Left lung (tissue), 10 donors: Measurements from ENCODE around the gene NUB1. TPM values are rescaled to one million over a fixed set of nuclear protein-coding genes. Genes with fewer than 3 reads are reported as not detected.

Experiments used
- ATAC-seq: fragments of 200-7000 bp; cut with Tn5 transposase; one replicate; pipeline ENCODE4 v1.9.1; 2020; ENCODE audit warnings: moderate library complexity
- DNase-seq, 4 donors: peaks; one replicate each; pipeline ENCODE4 v3.0.0-alpha.2; 2013 to 2020
- H3K27ac ChIP-seq, 2 donors: fragments of 200-600 bp; sonication (generic) in 1 of 2; one replicate each; pipeline versions ENCODE4 v1.5.0 to v1.8.0; 2020 to 2021
- H3K27me3 ChIP-seq, 2 donors: fragments of 200-600 bp; sonication (generic) in 1 of 2; one replicate each; pipeline versions ENCODE4 v1.5.0 to v1.8.0; 2020 to 2021
- H3K36me3 ChIP-seq, 2 donors: fragments of 200-600 bp; sonication (generic) in 1 of 2; one replicate each; pipeline versions ENCODE4 v1.5.0 to v1.8.0; 2020 to 2021
- H3K4me1 ChIP-seq, 2 donors: fragments of 200-600 bp; one replicate each; pipeline ENCODE4 v1.8.0; 2021
- H3K4me3 ChIP-seq, 2 donors: fragments of 200-600 bp; sonication (generic) in 1 of 2; one replicate each; pipeline versions ENCODE4 v1.5.0 to v1.8.0; 2020 to 2021; ENCODE audit warnings: mild to moderate bottlenecking in 1 of 2
- H3K9me3 ChIP-seq, 2 donors: fragments of 200-600 bp; sonication (generic) in 1 of 2; one replicate each; pipeline versions ENCODE4 v1.5.0 to v1.8.0; 2020 to 2021
- intact Hi-C, 2 donors: fragments of 100-400 bp; cut with DNase I; formaldehyde crosslinking; loops; one replicate each; pipeline versions ENCODE4 v1.11.2 to v1.14.2; 2022
- polyA plus RNA-seq, 6 donors: library from polyadenylated mRNA; unstranded; fragments of 120-200 nt; gene quantifications; one replicate each; pipeline ENCODE4 v1.2.1, GENCODE V29; 2013; ENCODE audit not compliant: insufficient read length in 6 of 6
- total RNA-seq, 2 donors: library from RNA; stranded (reverse); fragmentation: NEBNext Ultra II Directional; extraction: Animal tissue kit (Norgen Biotek cat#: 25700); gene quantifications; one replicate each; pipeline ENCODE4 v1.2.1, GENCODE V29; 2021
- TF ChIP-seq, protein P1 (sequence below), 2 donors: fragments of 200-600 bp; sonication (generic) in 1 of 2; IDR thresholded peaks; one replicate each; pipeline versions ENCODE4 v1.5.0 to v1.8.0; 2021; ENCODE audit warnings: antibody characterized with exemption in 2 of 2
- donor health status: DM: no; HTN: yes; CAD: no.
- donor health status: DM: no; HTN: no; CAD: no.

Gene NUB1
- total and polyA plus RNA-seq, 8 donors, result 40.9 to 81.8 (median 72.0) TPM

DNA sequence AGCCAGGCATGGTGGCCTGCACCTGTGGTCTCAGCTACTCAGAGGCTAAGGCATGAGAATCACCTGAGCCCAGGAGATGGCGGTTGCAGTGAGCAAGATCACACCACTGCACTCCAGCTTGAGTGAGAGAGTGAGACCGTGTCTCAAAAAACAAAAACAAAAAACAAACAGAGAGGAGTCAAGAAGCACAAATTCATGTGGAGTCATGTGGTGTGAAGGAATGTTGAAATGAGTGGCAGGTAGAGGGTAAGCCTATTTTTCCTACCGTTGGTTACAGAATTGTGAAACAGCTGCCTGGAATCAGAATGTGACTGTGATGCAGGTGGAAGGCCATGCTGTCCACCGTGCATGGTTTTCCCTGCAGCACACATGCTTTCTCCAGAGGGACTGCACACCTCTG lies 23.7 kb upstream of the NUB1 start:
- H3K27me3 ChIP-seq, result no peaks in the 10 kb centered on the region
- TF ChIP-seq, protein P1, sequence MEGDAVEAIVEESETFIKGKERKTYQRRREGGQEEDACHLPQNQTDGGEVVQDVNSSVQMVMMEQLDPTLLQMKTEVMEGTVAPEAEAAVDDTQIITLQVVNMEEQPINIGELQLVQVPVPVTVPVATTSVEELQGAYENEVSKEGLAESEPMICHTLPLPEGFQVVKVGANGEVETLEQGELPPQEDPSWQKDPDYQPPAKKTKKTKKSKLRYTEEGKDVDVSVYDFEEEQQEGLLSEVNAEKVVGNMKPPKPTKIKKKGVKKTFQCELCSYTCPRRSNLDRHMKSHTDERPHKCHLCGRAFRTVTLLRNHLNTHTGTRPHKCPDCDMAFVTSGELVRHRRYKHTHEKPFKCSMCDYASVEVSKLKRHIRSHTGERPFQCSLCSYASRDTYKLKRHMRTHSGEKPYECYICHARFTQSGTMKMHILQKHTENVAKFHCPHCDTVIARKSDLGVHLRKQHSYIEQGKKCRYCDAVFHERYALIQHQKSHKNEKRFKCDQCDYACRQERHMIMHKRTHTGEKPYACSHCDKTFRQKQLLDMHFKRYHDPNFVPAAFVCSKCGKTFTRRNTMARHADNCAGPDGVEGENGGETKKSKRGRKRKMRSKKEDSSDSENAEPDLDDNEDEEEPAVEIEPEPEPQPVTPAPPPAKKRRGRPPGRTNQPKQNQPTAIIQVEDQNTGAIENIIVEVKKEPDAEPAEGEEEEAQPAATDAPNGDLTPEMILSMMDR (IDR thresholded peaks at IDR 0.05), result no peak
- H3K9me3 ChIP-seq, result peaks cover 0 to 31% of the 10 kb centered on the region in 2 donors
- H3K4me3 ChIP-seq, result no peak overlapping the region
- intact Hi-C loops, result no loop called here
- H3K27ac ChIP-seq, result no peak overlapping the region
- peaks cover 4 to 6% of the 10 kb centered on the region in 2 donors for H3K4me1 ChIP-seq
- no peaks in the 10 kb centered on the region for H3K36me3 ChIP-seq
- ATAC-seq (no peak), DNase-seq (no peak)

DNA sequence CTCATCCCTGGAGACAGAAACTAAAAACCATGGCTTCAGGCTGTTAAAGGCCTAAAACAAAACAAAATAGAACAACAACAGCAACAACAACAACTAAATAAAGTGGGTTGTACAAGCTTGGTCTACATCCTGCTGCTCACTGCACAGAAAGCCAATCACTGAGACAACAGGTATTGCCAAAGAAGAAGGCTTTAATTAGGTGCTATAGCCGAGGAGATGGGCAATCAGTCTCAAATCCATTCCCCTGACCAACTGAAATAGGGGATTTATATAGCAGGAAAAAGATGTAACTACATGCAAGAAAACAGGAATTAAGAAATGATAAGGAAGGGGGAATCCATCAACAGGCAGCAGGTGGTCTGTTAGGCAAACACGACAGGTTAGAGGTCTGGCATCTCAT lies 22.4 kb upstream of the NUB1 start:
- intact Hi-C loops, result no loop called here
- TF ChIP-seq, protein P1 (IDR thresholded peaks at IDR 0.05), result no peak
- no peaks in the 10 kb centered on the region for H3K36me3 ChIP-seq

DNA sequence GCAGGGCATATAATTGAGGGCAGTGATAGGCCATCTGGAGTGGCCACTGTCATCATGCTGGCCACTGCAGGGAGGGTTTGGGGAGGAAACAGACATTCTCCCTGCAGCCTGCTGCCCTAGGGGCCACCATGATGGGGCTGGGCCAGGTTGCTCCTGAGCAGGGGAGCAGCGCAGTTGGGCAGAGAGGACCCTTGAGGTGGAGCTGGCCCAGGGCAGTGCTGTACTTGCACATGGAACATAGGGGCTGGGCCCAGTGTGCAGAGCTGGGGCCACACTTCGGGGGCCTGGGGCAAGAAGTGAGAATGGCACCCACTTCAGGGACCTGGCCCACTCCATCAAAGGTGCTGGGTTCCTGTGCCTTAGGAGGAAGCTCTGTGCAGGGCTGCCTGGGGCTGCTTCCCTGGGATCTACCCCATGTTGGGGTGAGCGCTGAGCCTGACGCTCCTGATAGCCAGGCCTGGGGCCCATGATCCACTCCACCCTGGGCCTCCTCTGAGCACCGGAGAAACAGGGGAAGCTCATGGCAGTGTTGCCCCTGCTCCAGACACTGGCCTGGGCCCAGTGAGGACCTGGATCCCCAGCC lies 21.3 kb upstream of the NUB1 start:
- H3K27me3 ChIP-seq, result no peaks in the 10 kb centered on the region
- intact Hi-C loops, result no loop called here

More for the DNA sequence above, 22.4 kb upstream of the NUB1 start:
- Histone ChIP-seq H3K27ac (no peak overlapping the region), H3K4me1 (peaks cover 4 to 6% of the 10 kb centered on the region in 2 donors), H3K27me3 (no peaks in the 10 kb centered on the region), H3K4me3 (no peak overlapping the region), H3K9me3 (peaks cover 0 to 31% of the 10 kb centered on the region in 2 donors)
- ATAC-seq (no peak), DNase-seq (no peak)

DNA sequence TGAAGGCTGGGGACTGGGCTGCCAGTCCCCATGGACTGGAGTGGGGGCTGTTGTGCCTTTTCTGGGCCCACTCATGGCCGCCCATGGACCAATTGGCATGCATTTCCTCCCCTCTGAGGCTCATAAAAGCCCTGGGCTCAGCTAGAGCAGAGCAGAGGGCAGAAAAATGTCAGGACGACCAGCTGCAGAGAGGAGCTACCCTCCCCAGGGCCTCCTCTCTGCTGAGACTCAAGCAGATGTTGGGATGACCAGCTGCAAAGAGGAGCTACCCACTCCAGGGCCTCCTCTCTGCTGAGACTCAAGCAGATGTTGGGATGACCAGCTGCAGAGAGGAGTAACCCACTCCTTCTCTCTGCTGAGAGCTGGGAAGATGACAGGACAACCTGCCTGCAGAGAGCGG lies 20.3 kb upstream of the NUB1 start:
- Histone ChIP-seq H3K36me3 (no peaks in the 10 kb centered on the region), H3K27ac (no peak overlapping the region), H3K4me3 (no peak overlapping the region), H3K27me3 (no peaks in the 10 kb centered on the region), H3K4me1 (no peaks in the 10 kb centered on the region), H3K9me3 (peaks cover 0 to 31% of the 10 kb centered on the region in 2 donors)
- TF ChIP-seq, protein P1 (IDR thresholded peaks at IDR 0.05), result no peak
- no peak for DNase-seq
- no peak for ATAC-seq
- intact Hi-C loops, result no loop called here

More for the DNA sequence above, 21.3 kb upstream of the NUB1 start:
- Histone ChIP-seq H3K27ac (no peak overlapping the region), H3K4me1 (no peaks in the 10 kb centered on the region), H3K36me3 (no peaks in the 10 kb centered on the region), H3K9me3 (peaks cover 0 to 31% of the 10 kb centered on the region in 2 donors), H3K4me3 (no peak overlapping the region)
- ATAC-seq (no peak), DNase-seq (no peak)
- TF ChIP-seq, protein P1 (IDR thresholded peaks at IDR 0.05), result no peak

DNA sequence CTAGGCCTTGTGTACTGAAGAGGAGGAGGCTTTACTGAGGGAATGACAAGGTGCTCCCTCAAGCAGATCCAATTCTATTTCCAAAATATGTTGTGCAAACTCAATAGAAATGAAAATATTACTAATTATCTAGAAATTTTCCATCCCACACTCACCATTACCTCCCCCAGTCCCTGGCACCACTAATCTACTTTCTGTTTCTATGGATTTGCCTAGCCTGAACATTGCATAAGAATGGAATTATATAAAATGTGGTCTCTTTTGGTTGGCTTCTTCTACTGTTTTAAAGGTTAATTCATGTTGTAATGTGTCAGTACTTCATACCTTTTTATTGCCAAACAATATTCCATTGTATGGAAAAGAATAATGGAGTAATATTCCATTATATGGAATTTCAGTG lies 18.7 kb upstream of the NUB1 start:
- no peak overlapping the region for H3K27ac ChIP-seq
- intact Hi-C loops, result loop anchor here in 1 of 2 donors (2.0 kb wide), 1 partner anchor 14 kb away; no protein-coding TSS in a partner anchor
- TF ChIP-seq, protein P1 (IDR thresholded peaks at IDR 0.05), result no peak
- peaks cover 0 to 31% of the 10 kb centered on the region in 2 donors for H3K9me3 ChIP-seq
- no peak for ATAC-seq
- no peaks in the 10 kb centered on the region for H3K27me3 ChIP-seq
- DNase-seq, result no peak
- no peaks in the 10 kb centered on the region for H3K36me3 ChIP-seq
- no peak overlapping the region for H3K4me3 ChIP-seq
- H3K4me1 ChIP-seq, result no peaks in the 10 kb centered on the region
